NCI-H1105 treated with DMSO at 0.1 percent for 48 hours (cell line): ENCODE data around the gene SLC26A2.
"Not testable (repeated sequence)": the region's sequence is repeated elsewhere in the genome, so short reads cannot be mapped to it uniquely, and the experiment has no call there.

Experiments used
- DNase-seq: peaks from one replicate; lab custom pipeline; 2025; lab: John Stamatoyannopoulos, UW

The SLC26A2 gene

DNA sequence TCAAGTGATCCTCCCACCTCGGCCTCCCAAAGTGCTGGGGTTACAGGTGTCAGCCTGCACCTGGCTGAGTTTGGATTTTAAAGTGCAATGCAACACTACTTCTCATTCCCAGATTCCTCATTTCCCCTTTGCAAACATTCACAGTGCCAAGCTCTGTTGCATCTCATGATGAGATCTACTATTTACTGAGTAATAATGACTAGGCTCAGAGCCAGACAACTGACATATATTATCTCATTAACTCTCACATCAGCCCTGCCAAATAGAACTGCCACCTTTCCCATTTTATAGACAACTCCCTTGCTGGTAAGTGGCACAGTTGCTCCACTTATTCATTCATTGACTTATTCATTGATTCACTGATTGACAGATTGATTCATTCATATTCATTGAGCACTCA lies 22.9 kb upstream of the SLC26A2 start:
- DNase-seq = peak; percentile 88

DNA sequence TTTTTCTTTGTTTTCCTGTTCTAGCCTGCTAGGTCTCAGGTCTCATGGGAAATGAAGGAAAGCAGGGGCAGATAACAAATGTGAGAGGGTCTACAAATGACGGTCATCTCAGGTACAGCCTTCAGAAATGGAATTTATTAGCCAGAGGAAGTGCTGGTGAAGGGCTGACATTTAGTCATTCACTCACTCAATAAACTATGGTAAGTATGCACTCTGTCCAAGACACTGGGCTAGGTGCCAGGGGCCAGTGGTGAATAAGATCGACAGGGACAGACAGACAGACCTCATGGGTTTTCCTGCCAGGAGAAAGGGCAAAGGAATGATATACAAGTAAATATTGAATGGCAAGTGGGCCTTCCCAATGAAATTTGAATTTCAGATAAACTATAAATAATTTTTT lies 22.3 kb upstream of the SLC26A2 start:
- no peak for DNase-seq

DNA sequence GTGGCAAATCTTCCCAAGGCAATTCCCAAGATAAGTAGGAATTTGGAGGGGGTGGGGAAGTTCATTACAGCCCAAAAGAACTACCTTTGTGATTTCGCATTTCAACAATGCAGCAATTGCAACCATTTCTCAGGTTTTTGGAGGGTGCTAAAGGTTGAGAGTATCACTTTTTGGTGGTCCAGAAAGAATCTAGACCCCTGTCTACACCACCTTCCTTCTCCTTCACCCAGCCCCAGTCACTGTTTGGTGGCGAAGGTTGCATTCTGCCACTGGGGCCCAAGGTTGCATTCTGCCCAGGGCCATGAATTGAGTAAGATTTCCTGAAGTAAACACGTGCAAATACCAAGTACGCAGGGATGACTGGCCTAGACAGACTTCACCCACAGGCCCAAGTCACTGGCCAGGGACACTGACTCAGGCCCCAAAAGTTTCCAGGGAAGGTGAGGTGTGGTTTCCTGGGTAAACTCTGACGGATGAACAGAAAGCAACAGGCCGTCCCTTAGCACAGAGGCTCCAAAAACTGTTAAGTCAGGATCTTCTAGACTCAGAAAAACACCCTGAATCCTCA lies 21.7 kb upstream of the SLC26A2 start:
- DNase-seq = no peak

DNA sequence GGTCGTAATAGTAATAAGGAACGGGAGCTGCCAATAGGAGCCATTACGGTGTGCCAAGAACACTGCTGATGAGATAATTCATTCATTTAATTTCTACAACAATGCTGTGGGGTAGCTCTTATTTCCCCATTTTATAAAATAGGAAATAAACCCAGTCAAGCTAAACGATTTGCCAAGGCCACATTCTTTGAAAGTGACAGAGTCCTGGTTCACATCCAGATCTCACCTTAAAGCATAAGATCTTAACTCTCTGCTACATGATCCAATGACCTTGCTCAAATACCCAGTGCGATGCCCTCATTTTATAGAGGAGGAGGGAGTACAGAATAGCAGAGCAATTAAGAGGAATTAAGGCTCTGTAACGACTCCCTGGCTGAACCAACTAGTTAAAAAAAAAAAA lies 21.0 kb upstream of the SLC26A2 start:
- DNase-seq = no peak

DNA sequence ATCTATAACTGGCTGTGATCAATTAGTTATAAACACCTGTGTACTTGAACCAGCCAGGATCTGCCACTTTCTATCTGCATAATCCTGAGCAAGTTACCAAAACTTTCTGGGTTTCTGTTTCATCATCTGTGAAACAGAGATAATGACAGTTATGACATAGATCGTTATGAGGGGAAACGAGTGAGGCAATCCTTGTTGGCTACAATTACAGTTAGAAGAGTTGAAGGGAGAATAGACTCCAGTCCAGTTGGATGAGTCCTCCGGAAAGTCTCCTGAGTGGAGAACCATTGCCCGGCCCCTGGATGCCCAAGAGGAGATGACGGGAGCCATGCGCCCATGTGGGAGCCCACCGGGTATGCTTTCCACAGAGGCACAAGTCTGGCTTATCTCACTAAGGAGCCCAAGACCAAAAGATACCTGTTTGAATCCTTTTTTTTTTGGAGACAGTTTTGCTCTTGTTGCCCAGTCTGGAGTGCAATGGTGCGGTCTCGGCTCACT lies 20.4 kb upstream of the SLC26A2 start:
- no peak for DNase-seq

DNA sequence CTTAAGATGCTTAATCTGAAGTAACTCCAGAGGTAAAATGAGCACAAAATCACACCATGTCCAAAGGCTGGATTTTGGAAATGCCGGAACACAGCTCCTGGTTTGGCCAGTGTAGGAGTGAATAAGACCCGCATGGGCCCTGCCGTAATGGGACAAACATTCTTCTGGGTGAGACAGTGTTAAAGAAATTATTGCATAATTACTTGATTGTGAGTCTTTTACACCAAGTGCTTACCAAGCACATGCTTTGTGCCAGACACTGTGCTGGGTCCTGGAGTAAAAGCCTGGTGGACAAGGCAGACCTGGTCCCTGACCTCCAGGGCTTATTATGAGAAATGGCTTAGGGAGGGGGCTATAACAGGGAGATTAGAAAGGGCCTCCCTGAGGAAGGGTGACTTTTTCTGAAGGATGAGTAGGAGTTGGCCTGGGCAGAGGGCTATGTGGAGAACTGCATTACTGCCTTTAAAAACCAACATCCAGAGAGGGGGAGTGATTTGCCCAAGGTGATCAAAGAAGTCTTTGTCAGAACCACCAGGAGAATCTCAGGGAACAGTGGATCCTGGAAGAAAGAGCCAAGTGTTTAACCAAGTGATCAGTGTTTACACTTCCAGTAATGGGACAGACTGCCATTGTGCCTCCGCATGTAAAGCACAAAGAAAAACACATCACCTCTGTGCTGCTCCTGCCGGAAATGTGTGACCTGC lies 19.5 kb upstream of the SLC26A2 start:
- no peak for DNase-seq

DNA sequence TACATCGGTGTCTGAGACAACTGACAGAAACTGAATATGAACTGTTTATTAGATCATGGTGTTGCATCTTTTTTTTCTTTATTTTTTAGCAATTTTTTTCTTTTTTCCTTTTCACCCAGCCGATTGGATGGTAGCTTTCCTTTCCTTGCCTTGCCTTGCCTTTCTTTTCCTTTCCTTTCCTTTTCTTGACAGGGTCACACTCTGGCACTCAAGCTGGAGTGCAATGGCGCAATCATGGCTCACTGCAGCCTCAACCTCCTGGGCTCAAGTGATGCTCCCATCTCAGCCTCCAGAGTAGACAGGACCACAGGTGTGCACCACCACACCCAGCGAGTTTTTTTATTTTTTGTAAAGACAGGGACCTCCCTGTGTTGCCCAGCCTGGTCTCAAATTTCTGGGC lies 18.8 kb upstream of the SLC26A2 start:
- DNase-seq = no peak

DNA sequence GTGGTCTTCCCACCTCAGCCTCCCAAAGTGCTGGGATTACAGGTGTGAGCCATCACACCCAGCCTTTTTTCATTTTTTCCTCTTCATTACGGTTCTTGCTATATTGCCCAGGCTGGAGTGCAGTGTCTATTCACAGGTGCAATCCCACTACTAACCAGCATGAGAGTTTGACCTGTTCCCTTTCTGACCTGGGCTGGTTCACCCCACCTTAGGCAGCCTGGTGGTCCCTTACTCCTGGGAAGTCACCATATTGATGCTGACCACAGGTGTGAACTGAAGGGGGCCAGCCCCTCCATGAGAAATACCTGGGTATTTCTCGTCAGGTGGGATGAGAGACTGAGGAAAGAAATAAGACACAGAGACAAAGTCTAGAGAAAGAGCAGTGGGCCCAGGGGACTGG lies 18.4 kb upstream of the SLC26A2 start:
- DNase-seq = no peak

DNA sequence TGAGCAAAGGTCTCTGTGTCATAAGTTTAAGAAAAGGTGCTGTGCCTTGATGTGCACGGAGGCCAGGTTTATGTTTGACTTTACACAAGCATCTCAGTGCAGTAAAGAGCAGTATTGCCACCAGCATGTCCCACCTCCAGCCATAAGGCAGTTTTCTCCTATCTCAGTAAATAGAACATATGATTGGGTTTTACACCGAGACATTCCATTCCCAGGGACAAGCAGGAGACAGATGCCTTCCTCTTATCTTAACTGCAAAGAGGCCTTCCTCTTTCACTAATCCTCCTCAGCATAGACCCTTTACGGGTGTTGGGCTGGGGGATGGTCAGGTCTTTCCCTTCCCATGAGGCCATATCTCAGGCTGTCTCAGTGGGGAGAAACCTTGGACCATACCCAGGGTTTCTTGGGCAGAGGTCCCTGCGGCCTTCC lies 17.8 kb upstream of the SLC26A2 start:
- DNase-seq = not testable (repeated sequence)

DNA sequence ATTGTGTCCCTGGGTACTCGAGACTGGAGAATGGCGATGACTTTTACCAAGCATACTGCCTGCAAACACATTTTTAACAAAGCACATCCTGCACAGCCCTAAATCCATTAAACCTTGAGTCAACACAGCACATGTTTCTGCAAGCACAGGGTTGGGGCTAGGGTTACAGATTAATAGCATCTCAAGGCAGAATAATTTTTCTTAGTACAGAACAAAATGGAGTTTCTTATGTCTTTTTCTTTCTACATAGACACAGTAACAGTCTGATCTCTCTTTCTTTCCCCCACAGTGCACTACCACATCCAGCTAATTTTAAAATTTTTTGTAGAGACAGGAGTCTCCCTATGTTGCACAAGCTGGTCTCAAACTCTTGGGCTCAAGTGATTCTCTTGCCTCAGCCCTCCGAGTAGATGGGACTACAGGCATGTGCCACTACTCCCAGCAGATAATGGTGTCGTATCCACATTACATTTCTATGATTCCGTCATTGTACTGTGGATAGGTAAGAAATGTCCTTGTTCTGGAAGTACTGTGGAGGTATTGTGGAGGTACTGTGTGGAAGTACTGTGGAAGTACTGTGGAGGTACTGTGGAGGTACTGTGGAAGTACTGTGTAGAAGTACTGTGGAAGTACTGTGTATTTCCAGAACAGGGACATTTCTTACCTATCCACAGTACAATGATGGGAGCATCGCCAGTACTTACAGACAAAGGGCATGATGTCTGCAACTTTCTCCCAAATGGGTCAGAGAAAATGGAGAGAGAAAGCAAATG lies 17.2 kb upstream of the SLC26A2 start:
- DNase-seq = not testable (repeated sequence)

DNA sequence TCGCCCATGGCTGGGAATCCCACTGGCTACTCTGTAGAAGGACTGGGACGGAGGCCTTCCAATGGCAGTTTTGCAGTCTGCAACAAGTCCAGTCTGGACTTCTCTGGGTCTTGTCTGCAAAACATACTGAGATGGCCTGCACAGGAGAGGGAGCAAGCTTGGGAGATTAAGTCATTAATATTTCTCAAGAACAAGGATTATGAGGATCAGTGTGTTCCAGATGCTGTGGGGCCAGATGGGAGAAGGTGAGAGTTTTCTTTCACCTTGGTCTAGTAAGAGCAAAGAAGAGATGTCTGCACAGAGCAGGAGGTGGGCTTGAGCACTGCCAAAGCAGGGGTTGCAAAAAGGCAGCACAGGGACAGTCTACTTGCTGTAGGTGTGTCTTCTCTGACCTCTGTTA lies 15.9 kb upstream of the SLC26A2 start, which contains the start of gene PDE6A:
TSS of gene PDE6A (minus strand) at position 128 of the 400 bp plus-strand sequence. CDS start at position 8, 120 bp downstream.
- no peak for DNase-seq

DNA sequence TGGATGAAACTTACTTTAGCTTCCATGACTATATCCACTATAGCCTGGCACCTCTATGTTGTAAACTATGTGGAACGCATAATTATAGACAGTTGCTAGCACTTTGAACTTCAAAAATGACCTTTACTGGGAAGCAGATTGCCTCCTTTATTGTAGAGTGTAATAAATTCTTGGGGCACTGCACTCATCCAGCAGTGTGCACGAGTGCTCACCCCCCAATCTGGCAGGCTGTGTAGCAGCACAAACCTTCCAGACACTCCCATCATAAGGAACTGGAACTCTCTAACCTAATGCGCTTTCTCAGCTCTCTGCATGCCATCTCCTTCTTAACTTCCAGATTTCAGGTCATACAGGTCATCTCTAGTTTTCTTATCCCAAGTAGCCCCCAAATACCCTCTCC lies 14.4 kb upstream of the SLC26A2 start:
- DNase-seq = no peak

DNA sequence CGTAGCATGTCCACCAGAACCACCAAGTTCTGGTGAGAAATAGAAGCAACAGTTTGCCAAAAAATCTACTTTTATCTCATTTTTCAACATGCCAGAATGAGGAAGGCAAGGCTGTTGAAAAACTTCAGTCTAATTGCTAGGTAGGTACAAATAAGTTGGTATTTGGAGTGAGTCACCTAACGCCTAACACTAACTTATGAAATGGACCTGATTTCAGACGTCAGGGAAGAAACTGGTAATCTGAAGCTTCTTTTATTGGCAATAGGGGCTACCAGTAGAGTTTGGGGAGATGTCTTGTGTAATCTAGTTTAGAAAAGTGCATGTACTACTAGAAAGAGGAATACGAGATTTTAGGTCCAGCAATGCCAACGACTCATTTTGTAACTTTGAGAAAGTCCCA lies 11.6 kb upstream of the SLC26A2 start:
- no peak for DNase-seq

DNA sequence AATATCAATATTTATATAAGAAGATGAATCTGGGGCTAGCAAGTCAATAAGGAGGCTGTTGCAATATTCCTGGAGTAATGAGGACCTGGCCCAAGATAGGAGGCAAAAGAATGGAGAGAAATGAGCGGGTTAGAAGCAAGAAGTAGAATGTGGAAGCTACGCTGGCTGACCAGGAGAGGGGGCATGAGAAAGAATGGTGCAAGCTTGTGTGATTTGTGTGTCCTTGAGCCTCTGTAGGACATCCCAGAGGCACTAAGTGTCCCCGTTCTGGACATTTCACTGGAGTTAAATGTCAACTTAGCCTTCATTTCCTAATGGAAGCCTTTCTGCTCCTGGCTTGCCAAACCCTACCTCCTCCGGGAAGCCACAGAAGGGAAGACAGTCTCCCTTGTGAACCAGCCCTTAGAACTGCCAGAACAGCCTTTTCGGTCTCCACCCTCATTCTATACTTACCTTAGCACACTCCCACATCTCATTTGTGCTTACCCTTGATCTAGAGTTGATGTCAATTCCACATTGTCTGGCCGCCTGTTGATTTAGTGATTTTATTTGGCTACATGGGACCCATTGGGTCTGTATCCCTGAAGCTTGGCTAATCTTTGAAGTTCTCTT lies 9.3 kb upstream of the SLC26A2 start:
- no peak for DNase-seq

DNA sequence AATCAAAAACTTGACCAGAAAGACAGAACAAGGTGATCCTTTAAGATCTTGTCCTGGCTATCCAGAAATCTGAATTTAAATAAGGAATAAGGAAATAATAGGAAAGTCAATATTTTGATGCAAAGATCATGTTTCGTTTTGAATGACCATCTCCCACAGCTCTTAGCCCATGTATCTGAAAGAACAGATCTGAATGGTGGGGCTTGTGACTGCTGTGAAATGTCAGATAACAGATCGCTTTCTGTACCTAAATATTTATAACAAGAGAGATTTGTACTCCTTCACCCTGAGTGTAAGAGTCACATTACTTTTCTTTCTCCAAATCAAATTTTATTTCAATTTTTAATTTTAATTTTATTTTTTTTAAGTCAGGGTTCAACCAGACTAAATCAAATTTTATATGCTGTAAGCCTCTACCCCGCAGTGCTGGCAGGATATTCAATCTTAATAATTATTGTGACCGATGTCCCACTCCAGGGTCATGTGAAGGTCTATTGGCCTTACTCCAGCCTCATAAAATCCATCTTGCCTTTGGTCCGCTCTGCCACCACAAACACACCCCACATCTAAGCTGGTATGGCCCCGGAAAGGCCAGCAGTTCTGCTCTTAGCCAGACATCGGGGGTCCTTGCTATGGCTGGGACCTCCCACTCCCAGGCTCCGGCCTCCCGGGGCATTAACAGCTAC lies 7.0 kb upstream of the SLC26A2 start:
- no peak for DNase-seq

DNA sequence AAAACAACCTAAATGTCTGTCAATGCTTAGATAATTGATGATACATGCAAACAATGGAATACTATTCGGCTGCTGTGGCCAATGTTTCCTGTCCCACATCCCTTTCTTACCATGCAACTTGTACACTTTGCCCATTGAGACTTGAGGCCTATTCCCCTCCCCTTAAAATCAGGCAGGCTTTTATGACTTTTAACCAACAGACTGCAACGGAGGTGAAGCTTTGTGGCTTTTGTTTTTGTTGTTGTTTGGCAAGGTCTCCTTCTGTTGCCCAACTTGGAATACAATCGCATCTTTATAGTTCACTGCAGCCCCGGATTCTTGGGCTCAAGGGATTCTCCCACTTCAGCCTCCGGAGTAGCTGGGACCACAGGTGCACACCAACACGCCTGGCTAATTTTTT lies 5.8 kb upstream of the SLC26A2 start:
- no peak for DNase-seq

DNA sequence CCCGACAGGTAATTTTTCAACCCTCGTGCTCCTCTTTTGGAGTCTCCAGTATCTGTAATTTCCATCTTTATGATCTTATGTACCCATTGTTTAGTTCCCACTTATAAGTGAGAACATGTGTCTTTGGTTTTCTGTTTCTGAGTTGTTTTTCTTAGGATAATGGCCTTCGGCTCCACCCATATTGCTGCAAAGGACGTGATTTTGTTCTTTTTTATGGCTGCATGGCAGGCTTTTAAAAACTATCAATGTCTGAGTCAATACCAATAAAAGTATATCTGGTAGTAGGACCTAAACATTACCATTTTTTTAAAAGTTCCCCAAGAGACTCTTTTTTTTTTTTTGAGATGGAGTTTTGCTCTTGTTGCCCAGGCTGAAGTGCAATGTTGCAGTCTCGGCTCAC lies 3.9 kb upstream of the SLC26A2 start:
- DNase-seq = no peak

DNA sequence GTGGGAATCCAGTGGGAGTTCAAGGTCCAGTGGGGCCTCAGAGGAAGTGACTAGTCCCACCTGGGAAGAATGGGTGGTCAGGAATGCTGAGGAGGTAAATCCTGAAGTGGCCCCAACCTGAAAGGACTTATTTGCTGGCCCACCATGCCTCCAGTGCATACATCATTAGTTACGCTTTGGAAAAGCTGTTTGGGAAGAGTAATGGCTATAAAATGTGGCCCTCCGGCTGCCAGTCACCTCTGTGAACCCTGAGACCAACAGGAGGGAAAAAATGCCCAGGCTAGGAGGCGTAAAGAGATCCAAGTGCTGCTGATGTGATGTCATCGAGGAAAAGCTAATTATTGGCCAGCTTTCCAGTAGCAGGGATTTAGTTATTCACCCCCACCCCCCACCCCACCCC lies 2.7 kb upstream of the SLC26A2 start:
- no peak for DNase-seq

DNA sequence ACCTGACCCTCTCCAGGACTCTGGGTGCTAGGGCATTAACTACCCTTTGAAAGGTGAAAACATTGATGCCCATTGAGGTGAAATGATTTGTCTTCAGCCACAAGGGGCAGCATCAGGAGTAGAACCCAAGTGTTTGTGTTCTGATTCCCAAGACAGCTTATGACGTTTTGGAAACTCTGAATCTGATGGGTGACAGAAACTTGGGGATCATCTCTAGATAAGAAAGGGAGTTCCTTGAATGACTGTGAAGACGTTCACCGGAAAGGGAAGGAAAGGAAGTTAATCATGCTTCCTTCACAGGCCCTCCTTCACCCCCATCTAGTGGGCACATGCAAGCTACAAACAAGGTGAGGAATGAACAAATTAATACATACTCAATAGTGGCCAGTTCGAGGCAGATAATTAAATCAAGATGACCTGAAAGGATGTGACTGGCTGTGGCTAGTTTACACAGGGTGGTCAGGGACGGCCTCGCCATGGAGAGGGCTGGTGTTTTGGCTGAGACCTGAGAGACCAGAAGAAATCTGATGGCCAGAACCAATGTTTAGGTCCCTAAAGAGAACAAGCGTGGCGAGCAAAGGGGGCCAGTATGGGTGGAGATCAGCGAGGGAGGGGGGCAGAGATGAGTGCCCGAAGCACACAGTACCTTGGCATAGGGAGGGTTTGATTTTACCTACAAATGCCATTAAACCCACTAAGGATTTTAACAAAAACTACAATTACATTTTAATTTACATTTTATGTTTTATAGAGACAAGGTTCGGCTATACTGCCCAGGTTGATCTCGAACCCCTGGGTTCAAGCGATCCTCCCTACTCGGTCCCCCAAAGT lies 937 bp upstream of the SLC26A2 start:
- no peak for DNase-seq

DNA sequence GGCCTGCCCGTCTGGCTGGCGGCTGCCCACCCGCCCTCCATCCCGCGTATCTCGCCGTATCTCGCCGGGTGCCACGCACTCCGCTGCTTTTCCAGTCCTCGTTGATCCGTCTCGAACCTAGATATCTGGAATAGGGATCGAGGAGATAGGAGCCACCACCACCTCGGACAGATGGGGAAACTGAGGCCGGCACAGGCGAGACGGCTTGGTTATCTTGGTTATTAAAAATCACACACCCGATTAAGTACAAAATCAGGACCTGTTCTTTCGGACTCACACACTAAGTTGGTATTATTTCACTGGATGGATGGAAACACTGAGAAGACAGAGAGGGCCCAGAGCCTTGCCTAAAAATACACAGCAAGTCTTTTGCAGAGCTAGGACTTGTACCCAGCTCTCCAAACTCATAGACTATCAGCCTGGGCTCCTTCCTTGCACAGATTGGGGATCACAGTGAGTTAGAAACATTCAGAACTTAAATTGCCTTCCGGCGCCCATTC lies 678 bp downstream of the SLC26A2 start:
- DNase-seq = no peak

DNA sequence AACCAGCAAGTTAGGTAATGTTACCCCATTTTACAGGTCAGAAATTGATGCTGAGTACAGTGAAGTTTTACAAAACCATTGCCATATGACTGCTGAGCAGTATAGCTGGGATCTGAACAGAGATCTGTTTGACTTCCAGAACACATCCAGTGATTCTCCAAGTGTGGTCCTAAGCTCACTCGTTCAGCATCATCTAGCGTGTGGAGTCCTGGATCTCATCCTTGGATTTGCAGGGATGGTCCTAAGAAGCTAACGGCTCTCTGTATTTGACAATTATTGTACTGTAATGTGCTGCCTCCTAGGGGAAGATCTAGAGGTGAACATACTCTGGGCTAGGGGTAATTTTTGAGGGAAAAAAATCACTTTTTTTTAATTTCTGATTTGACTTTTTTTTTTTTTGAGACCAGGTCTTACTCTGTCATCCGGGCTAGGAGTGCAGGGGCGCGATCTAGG lies 1.4 kb downstream of the SLC26A2 start:
- DNase-seq = peak; percentile 15
